ENCODE results near the gene NLRC5. TPM values are rescaled to one million over a fixed set of nuclear protein-coding genes. Genes with fewer than 3 reads are reported as not detected.
A peak's percentile ranks its signal among the peaks of the same experiment; 100 is the strongest.
"Not testable (repeated sequence)": the region's sequence is repeated elsewhere in the genome, so short reads cannot be mapped to it uniquely, and the experiment has no call there.

Gene NLRC5
- total RNA-seq, 1 donor from 2014 or later: 15.7 TPM

GRCh38 chr16:57096793-57097192 lies 107.4 kb downstream of the NLRC5 start:
- DNase-seq (ENCODE audit: low read depth): no peak

DNA sequence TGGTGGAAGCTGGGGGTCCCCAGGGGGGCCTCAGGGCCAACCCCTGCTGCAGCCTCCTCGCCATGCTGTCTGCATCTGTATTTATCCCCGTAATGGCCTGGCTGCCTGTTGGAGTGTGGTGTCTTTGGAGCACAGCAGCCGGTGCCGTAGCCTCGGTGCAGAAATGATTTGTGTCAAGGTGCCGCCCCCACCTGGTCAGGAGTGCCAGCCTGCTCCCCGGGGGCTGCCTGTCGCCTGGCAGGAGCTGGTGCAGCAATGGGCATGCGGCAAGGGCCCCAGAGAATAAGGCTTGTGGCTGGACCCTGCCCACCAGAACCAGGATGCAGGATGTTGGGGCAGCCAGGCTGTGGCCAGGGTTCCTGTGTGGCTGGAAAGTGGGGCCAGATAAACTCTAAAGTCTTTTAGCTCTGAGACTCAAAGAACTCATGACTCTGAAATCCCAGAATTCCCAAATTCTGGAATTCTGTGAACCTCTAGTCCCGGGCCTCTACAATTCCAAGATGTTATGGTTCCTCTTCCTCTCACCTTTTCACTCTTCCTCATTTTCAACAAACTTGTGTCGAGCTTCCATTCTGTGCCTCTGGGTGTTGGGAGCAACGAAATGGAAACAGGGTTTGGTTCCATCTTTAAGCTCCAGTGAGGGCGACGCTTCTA lies 109.0 kb downstream of the NLRC5 start:
- no peak for DNase-seq (ENCODE audit: low read depth)

DNA sequence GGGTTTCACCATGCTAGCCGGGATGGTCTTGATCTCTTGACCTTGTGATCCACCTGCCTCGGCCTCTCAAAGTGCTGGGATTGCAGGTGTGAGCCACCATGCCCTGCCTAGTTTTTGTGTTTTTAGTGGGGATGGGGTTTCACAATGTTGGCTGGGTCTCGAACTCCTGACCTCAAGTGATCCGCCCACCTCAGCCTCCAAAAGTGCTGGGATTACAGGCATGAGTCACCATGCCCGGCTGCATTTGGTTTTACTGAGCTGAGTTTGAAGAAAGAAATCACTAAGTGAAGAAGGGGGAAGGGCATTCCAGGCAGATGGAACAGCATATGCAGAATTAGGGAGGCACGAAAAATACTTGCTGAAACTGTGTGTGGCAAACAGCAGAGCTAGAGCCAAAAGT lies 110.6 kb downstream of the NLRC5 start:
- DNase-seq (ENCODE audit: low read depth): not testable (repeated sequence)

GRCh38 chr16:57100445-57100844 lies 111.1 kb downstream of the NLRC5 start:
- DNase-seq (ENCODE audit: low read depth): no peak

DNA sequence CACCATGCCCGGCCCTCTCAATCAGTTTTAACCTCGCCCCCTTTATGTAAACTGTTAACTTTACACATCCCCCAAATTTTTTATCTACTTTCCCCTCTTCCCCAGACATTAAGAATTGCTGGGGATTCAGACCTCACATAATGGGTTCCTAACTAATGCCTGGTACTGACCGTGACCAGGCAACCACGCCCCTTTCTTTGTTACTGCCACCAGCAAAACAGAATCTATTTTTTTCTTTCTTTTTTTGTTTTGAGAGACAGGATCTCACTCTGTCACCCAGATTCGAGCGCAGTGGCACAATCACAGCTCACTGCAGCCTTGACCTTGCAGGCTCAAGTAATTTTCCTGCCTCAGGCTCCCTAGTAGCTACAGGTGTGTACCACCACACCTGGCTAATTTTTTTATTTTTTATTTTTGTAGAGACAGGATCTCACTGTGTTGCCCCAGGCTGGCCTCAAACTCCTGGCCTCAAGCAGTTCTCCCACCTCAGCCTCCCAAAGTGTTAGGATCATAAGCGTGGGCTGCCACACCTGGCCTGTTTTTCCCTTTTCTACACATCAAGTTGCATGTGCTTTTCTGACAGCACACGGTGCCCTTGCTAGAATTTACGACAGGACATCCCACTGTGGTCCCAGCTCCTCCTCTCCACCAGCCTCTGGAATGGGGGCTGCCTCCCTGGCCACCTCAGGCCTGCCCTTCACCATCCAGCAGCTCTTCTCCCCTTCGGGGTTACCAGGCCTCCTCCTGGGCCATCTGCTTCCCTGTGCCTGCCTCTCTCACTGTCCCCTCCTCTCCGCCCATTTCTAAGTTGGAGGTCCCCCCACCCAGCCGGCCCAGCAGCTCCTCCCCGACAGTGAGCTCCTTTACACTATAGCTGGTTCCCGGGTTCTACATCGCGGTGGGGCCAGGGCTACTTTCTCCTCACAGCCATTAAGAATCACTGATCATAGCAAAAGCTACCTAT lies 113.8 kb downstream of the NLRC5 start:
- no peak for DNase-seq (ENCODE audit: low read depth)

DNA sequence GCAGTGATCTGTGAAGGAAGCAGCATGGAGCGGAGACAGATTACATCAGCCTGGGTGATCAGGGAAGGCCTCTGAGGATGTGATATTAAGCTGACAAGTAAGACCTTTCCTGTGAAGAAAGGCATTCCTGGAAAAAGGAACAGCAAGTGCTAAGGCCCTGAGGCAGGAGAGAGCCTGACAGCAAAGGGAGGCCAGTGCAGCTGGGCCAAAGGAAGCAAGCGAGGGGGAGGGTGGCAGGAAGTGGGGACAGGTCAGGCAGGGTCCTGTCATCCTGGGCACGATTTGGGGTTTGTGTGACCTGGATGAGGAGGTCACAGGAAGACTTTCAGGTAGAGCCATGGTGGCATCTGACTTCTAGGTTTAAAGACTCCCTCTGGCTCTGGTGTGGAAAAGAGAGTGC lies 115.3 kb downstream of the NLRC5 start:
- DNase-seq (ENCODE audit: low read depth): no peak

DNA sequence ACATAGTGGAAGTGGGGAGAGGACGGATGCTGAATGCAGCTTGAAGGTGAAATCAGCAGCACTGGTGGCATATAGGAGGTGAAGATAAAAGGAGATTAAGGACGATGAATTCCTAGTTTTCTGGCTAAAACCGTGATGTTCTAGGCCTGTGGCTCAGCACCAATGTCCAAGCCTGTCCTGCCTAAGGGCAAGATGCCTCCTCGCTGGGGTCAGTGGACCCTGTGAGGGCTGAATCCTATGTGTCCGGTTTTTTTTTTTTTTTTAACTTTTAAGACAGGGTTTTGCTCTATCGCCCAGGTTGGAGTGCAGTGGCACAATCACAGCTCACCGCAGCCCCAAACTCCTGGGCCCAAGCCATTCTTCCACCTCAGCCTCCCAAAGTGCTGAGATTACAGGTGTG lies 115.8 kb downstream of the NLRC5 start:
- no peak for DNase-seq (ENCODE audit: low read depth)

- no peak for DNase-seq (ENCODE audit: low read depth)
These were observed 117.4 kb downstream of the NLRC5 start for GRCh38 chr16:57106767-57107166.

GRCh38 chr16:57107321-57107922 lies 118.1 kb downstream of the NLRC5 start:
- DNase-seq (ENCODE audit: low read depth): no peak

- no peak for DNase-seq (ENCODE audit: low read depth)
These were observed 119.1 kb downstream of the NLRC5 start for GRCh38 chr16:57108432-57108831.

DNA sequence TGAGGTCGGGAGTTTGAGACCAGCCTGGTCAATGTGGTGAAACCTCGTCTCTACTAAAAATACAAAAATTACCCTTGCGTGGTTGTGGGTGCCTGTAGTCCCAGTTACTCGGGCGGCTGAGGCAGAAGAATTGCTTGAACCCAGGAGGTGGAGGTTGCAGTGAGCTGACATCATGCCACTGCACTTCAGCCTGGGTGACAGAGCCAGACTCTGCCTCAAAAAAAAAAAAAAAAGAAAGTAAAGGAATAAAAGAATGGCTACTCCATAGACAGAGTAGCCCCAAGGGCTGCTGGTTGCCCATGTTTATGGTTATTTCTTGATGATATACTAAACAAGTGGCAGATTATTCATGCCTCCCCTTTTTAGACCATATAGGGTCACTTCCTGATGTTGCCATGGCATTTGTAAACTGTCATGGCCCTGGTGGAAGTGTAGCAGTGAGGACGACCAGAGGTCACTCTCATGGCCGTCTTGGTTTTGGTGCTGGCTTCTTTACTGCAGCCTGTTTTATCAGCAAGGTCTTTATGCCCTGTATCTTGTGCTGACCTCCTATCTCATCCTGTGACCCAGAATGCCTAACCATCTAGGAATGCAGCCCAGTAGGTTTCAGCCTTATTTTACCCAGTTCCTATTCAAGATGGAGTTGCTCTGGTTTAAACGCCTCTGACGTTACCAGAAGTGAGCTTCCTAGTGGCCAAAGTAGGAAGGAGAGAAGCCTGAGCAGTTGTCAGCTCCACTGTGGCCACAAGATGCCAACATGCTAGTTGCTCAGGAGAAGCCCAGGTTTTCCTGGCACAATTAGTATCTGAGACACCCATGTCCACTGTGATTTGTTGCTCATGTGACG lies 120.1 kb downstream of the NLRC5 start:
- not testable (repeated sequence) for DNase-seq (ENCODE audit: low read depth)

GRCh38 chr16:57110937-57111336 lies 121.6 kb downstream of the NLRC5 start:
- no peak for DNase-seq (ENCODE audit: low read depth)

- DNase-seq (ENCODE audit: low read depth): no peak
These were observed 122.1 kb downstream of the NLRC5 start for GRCh38 chr16:57111420-57111819.

GRCh38 chr16:57112403-57113041 lies 123.2 kb downstream of the NLRC5 start:
- peak; percentile 82 for DNase-seq (ENCODE audit: low read depth)

- peak; percentile 75 for DNase-seq (ENCODE audit: low read depth)
These were observed 123.7 kb downstream of the NLRC5 start for GRCh38 chr16:57113042-57113453.

- DNase-seq (ENCODE audit: low read depth): no peak
These were observed 124.3 kb downstream of the NLRC5 start for GRCh38 chr16:57113664-57114063.

DNA sequence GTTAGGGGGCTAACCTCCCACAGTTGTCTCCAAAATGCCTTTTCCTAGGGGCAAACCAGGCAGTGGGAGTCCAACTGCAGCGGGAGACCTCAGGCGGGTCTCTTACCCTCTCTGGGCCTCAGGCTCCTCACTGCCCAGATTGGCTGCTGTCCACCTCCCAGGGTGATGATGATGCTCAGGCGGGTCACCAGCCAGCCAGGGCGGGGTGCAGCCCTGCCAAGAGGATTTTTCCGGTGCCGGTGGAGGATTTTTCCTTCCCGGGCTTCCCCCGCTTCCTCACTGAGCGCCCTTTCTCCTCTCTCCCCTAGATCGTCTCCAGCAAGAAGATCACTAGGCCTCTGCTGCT lies 125.8 kb downstream of the NLRC5 start:
- DNase-seq (ENCODE audit: low read depth): no peak

DNA sequence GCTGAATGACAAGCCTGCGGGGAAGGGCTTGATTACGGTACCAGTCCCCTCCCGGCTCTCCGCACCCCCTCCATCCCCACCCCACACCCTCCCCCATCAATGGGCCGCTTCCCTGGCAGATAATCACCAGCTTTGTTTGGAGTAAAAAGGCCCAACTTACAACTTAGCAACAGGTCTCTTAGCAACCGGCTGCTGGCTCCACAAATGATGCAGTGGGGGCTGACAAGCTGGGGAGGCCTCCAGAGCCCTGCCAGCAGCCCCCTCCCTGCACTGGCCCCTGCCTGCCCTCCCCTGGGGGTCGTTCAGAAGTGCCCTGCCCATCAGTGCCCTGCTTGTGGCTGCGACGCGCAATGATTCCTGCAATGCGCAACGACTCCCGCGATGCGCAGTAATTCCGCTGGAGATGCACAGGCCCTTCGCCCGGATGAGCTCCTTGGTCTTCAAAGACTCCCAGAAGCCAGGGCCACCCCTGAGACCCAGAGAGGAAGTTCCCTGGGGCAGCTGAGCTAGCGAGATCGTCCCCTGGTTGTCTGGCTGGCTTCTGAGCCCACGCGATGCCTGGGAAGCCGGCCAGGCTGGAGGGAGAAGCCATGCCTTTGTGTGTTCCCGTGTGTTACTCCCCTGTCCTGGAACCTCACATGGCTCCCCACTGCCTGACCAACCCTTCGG lies 126.3 kb downstream of the NLRC5 start:
- no peak for DNase-seq (ENCODE audit: low read depth)

- DNase-seq (ENCODE audit: low read depth): no peak
These were observed 129.2 kb downstream of the NLRC5 start for GRCh38 chr16:57118461-57119084.
